HG02798 (cell line): ENCODE measurements around the gene OR2B2.

Source experiments
- ATAC-seq: cut with Tn5 transposase; IDR thresholded peaks from one replicate; pipeline ENCODE4 v1.9.1; 2021; ENCODE audit warnings: mild to moderate bottlenecking; ENCODE audit not compliant: unreplicated experiment, poor library complexity

OR2B2 gene

GRCh38 chr6:27893836-27894807, 18.1 kb downstream of the OR2B2 start:
- peak; percentile 16 for ATAC-seq

- peak; percentile 61 for ATAC-seq
Observed at GRCh38 chr6:27893059-27893835, 18.9 kb downstream of the OR2B2 start.

GRCh38 chr6:27892649-27893058, 19.5 kb downstream of the OR2B2 start:
- no peak for ATAC-seq

- no peak for ATAC-seq
Observed at GRCh38 chr6:27891320-27891875, 20.8 kb downstream of the OR2B2 start.

- peak; percentile 55 for ATAC-seq
Observed at GRCh38 chr6:27890445-27891319, 21.5 kb downstream of the OR2B2 start.

GRCh38 chr6:27889628-27890444, 22.4 kb downstream of the OR2B2 start:
- no peak for ATAC-seq

GRCh38 chr6:27889275-27889627, 22.9 kb downstream of the OR2B2 start:
- no peak for ATAC-seq

GRCh38 chr6:27888566-27888965, 23.6 kb downstream of the OR2B2 start:
- no peak for ATAC-seq

GRCh38 chr6:27886073-27886472, 26.1 kb downstream of the OR2B2 start:
- no peak for ATAC-seq

GRCh38 chr6:27883136-27883535, 29.1 kb downstream of the OR2B2 start:
- ATAC-seq = no peak

- no peak for ATAC-seq
Observed at GRCh38 chr6:27882624-27883023, 29.6 kb downstream of the OR2B2 start.

- no peak for ATAC-seq
Observed at GRCh38 chr6:27879837-27880236, 32.4 kb downstream of the OR2B2 start.

GRCh38 chr6:27874016-27874415, 38.2 kb downstream of the OR2B2 start:
- ATAC-seq = no peak

GRCh38 chr6:27873021-27873940, 38.9 kb downstream of the OR2B2 start:
- ATAC-seq = peak; percentile 32

- ATAC-seq = peak; percentile 14
Observed at GRCh38 chr6:27872642-27873020, 39.6 kb downstream of the OR2B2 start.

- ATAC-seq = peak; percentile 64
Observed at GRCh38 chr6:27871924-27872638, 40.1 kb downstream of the OR2B2 start.

GRCh38 chr6:27870291-27870870, 41.8 kb downstream of the OR2B2 start:
- no peak for ATAC-seq
